ENCODE results near the gene CAV2. TPM values are rescaled to one million over a fixed set of nuclear protein-coding genes. Genes with fewer than 3 reads are reported as not detected.

Gene CAV2
- total RNA-seq, 1 experiment from 2014 or later: 18.1 TPM

DNA sequence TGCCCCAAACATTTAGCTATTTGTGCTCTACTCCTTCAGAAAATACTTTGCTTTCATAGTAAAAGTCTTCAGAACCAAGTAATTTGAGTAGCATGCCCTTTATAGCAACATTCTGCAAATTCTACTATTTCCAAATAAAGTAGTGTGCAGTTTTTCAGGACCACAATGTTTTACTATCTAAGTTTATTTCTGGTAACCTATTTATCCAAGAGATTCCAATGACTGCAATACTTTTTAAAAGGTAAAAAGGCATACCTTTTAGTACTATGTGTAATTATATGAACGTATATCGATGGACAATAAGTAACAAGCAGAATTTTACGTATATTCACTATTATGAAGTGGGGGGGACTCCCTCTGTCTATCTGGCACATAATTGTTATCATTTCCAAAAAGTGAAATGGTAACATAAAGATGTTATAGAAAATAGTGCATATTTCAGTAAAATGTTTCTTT, 6.9 kb upstream of the CAV2 start:
- H3K9me3 ChIP-seq: no peaks in the 10 kb centered on the region
- Mint-ChIP-seq H3K4me3 (ENCODE audit: unreplicated experiment) (no peak overlapping the region), H3K27me3 (ENCODE audit: insufficient read depth, unreplicated experiment) (peaks cover 3% of the 10 kb centered on the region), H3K36me3 (ENCODE audit: insufficient read depth, unreplicated experiment) (no peaks in the 10 kb centered on the region), H3K4me1 (ENCODE audit: low read depth, unreplicated experiment) (peaks cover 6% of the 10 kb centered on the region), H3K27ac (ENCODE audit: unreplicated experiment) (no peak overlapping the region), H3K9me3 (ENCODE audit: unreplicated experiment) (no peaks in the 10 kb centered on the region)
- no peaks in the 10 kb centered on the region for H3K36me3 ChIP-seq (ENCODE audit: control insufficient read depth, insufficient read depth, low read length)
- BruUV-seq (replicated peaks): no TSS peak
- POLR2A ChIA-PET: no interaction called here
- TF ChIP-seq, protein P1, sequence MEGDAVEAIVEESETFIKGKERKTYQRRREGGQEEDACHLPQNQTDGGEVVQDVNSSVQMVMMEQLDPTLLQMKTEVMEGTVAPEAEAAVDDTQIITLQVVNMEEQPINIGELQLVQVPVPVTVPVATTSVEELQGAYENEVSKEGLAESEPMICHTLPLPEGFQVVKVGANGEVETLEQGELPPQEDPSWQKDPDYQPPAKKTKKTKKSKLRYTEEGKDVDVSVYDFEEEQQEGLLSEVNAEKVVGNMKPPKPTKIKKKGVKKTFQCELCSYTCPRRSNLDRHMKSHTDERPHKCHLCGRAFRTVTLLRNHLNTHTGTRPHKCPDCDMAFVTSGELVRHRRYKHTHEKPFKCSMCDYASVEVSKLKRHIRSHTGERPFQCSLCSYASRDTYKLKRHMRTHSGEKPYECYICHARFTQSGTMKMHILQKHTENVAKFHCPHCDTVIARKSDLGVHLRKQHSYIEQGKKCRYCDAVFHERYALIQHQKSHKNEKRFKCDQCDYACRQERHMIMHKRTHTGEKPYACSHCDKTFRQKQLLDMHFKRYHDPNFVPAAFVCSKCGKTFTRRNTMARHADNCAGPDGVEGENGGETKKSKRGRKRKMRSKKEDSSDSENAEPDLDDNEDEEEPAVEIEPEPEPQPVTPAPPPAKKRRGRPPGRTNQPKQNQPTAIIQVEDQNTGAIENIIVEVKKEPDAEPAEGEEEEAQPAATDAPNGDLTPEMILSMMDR (IDR thresholded peaks at IDR 0.05; ENCODE audit: insufficient read depth in 1 of 2, low read depth in 1 of 2, low read length in 1 of 2, severe bottlenecking in 1 of 2, unreplicated experiment in 1 of 2): no peak
- H3K4me1 ChIP-seq: no peaks in the 10 kb centered on the region
- intact Hi-C loops (cut with micrococcal nuclease; ENCODE audit: unreplicated experiment): no loop called here
- H3K27me3 ChIP-seq (replicated peaks; ENCODE audit: control insufficient read depth, insufficient read depth, low read length): no peaks in the 10 kb centered on the region
- no peak for DNase-seq
- CTCF ChIA-PET: no interaction called here
- H3K4me3 ChIP-seq (ENCODE audit: low read depth, low read length): no peak overlapping the region

DNA sequence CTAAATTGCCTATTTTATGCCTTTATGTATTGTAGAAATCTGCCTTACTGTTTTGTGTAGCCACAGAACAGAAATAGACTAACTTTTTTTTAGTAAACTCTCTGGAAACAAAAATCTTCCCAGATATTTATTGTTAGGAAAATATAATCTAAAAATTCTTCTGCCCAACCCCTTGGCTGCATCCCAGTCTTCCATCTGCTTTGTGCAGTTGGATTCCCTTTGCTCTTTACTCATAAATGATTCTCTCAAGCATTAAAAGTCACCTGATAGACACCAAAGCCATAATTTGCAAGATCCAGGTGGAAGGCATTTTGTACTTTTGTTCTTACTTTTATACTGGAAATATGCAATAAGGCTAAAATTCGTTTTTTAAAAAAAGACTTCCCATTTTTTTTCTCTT, 6.1 kb upstream of the CAV2 start:
- POLR2A ChIA-PET: no interaction called here

DNA sequence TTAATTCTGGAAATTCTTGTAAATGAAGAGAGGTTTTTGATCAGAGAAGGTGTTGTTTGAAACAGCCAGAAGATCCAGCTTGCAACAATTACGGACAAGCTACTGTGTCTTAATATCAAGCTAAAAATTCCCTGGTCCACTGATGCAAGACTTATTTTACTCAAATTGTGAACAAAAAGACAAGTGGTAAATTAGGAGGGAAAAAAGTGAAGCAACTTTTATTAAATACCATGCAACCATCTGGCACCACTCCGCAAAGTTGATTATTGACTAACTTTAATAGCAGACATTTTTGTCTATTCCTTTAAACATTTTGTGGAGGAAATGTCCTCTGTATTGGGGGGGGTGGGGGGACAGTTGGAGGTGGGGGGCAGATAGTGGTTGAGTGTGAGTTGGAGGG, 5.1 kb upstream of the CAV2 start:
- peaks cover 6% of the 10 kb centered on the region for H3K4me1 Mint-ChIP-seq (ENCODE audit: low read depth, unreplicated experiment)
- Histone ChIP-seq H3K4me1 (peaks cover 4% of the 10 kb centered on the region; the same call in 1 of the 2 replicates), H3K27me3 (replicated peaks; ENCODE audit: control insufficient read depth, insufficient read depth, low read length) (no peaks in the 10 kb centered on the region), H3K4me3 (ENCODE audit: low read depth, low read length) (no peak overlapping the region), H3K36me3 (ENCODE audit: control insufficient read depth, insufficient read depth, low read length) (no peaks in the 10 kb centered on the region), H3K9me3 (no peaks in the 10 kb centered on the region)
- peaks cover 3% of the 10 kb centered on the region for H3K27me3 Mint-ChIP-seq (ENCODE audit: insufficient read depth, unreplicated experiment)
- no TSS peak for BruUV-seq (replicated peaks)
- no peak overlapping the region for H3K27ac Mint-ChIP-seq (ENCODE audit: unreplicated experiment)
- no peaks in the 10 kb centered on the region for H3K36me3 Mint-ChIP-seq (ENCODE audit: insufficient read depth, unreplicated experiment)
- DNase-seq: no peak
- H3K4me3 Mint-ChIP-seq (ENCODE audit: unreplicated experiment): no peak overlapping the region
- ChIA-PET CTCF (no interaction called here), POLR2A (no interaction called here)
- TF ChIP-seq, protein P1 (IDR thresholded peaks at IDR 0.05; ENCODE audit: insufficient read depth in 1 of 2, low read depth in 1 of 2, low read length in 1 of 2, severe bottlenecking in 1 of 2, unreplicated experiment in 1 of 2): no peak
- no peaks in the 10 kb centered on the region for H3K9me3 Mint-ChIP-seq (ENCODE audit: unreplicated experiment)
- intact Hi-C loops (cut with micrococcal nuclease; ENCODE audit: unreplicated experiment): no loop called here

More for the DNA sequence above, 6.1 kb upstream of the CAV2 start:
- H3K4me1 ChIP-seq: no peaks in the 10 kb centered on the region
- Mint-ChIP-seq H3K27me3 (ENCODE audit: insufficient read depth, unreplicated experiment) (peaks cover 3% of the 10 kb centered on the region), H3K4me1 (ENCODE audit: low read depth, unreplicated experiment) (peaks cover 6% of the 10 kb centered on the region), H3K36me3 (ENCODE audit: insufficient read depth, unreplicated experiment) (no peaks in the 10 kb centered on the region), H3K9me3 (ENCODE audit: unreplicated experiment) (no peaks in the 10 kb centered on the region), H3K27ac (ENCODE audit: unreplicated experiment) (no peak overlapping the region), H3K4me3 (ENCODE audit: unreplicated experiment) (no peak overlapping the region)
- H3K4me3 ChIP-seq (ENCODE audit: low read depth, low read length): no peak overlapping the region
- CTCF ChIA-PET: no interaction called here
- H3K9me3 ChIP-seq: no peaks in the 10 kb centered on the region
- TF ChIP-seq, protein P1 (IDR thresholded peaks at IDR 0.05; ENCODE audit: insufficient read depth in 1 of 2, low read depth in 1 of 2, low read length in 1 of 2, severe bottlenecking in 1 of 2, unreplicated experiment in 1 of 2): no peak
- no peak for DNase-seq
- no peaks in the 10 kb centered on the region for H3K36me3 ChIP-seq (ENCODE audit: control insufficient read depth, insufficient read depth, low read length)
- no TSS peak for BruUV-seq (replicated peaks)
- H3K27me3 ChIP-seq (replicated peaks; ENCODE audit: control insufficient read depth, insufficient read depth, low read length): no peaks in the 10 kb centered on the region
- intact Hi-C loops (cut with micrococcal nuclease; ENCODE audit: unreplicated experiment): no loop called here
